K562 (cell line): ENCODE results near the gene MAP2K7. TPM values are rescaled to one million over a fixed set of nuclear protein-coding genes. Genes with fewer than 3 reads are reported as not detected.

ENCODE experiments used
- REST ChIP-seq, 2 experiments: fragments of 450-650 bp; formaldehyde crosslinking in 1 of 2; IDR thresholded peaks; 2 replicates each; pipeline versions ENCODE4 v1.4.0 to v1.6.1; 2014 to 2020; ENCODE audit warnings: mild to moderate bottlenecking in 2 of 2, borderline replicate concordance in 1 of 2, low read depth in 1 of 2
- SMARCC2 ChIP-seq: fragments of 450-650 bp; IDR thresholded peaks from 2 replicates; pipeline ENCODE4 v1.6.1; 2017; ENCODE audit warnings: antibody characterized with exemption, moderate library complexity, mild to moderate bottlenecking, low read depth
- polyA plus RNA-seq, 8 experiments: library from polyadenylated mRNA; depleted of rRNA in 4 of 8; stranded (reverse) in 5 of 8; unstranded in 3 of 8; fragments of >200 nt; fragmentation: Nextera tagmentation in 2 of 8; fragmentation: Illumina TruSeq in 1 of 8; extraction: Ambion mirVana in 2 of 8; extraction: Trizol in 1 of 8; gene quantifications; 2 replicates each; pipeline versions ENCODE4 v1.2.1 to v1.2.3, GENCODE V29; 2011 to 2014; ENCODE audit warnings: inconsistent platforms in 1 of 8, missing spikeins in 1 of 8
- total RNA-seq, 7 experiments: library from RNA; depleted of rRNA in 6 of 7; stranded (reverse); fragments of >200 nt in 6 of 7; fragmentation: Illumina TruSeq in 2 of 7; extraction: Trizol in 2 of 7; gene quantifications; 2 replicates each; pipeline versions ENCODE4 v1.2.1 to v1.2.3, GENCODE V29; 2011 to 2021; ENCODE audit warnings: low replicate concordance in 1 of 7

Gene MAP2K7
- total and polyA plus RNA-seq, 9 of the 15 experiments (the other 6 are each of a cell fraction or from before 2014, with no cell fraction given) = 0.51 to 45.8 (median 14.1) TPM

- TF ChIP-seq REST (IDR thresholded peaks at IDR 0.05; ENCODE audit: borderline replicate concordance) (peak; percentile 41; the same call in 1 of the 2 replicates), REST (CRISPR knock-in tag; IDR thresholded peaks at IDR 0.05; ENCODE audit: low read depth) (peak; percentile 37; the same call in 1 of the 2 replicates), SMARCC2 (peak; percentile 43; the same call in 1 of the 2 replicates)
Observed at GRCh38 chr19:7868671-7869452, 34.8 kb upstream of the MAP2K7 start (continued).
